Right kidney (tissue), 1 donor: ENCODE data around the gene PTPRD.

Source experiments
- DNase-seq: peaks from one replicate; pipeline ENCODE4 v3.0.0-alpha.2; 2016

The PTPRD gene

GRCh38 chr9:8858596-8859161 is 1754.1 kb downstream of the PTPRD start:
- DNase-seq, result no peak

- DNase-seq, result peak; percentile 83
Observed at GRCh38 chr9:8857926-8858595, 1754.7 kb downstream of the PTPRD start.

GRCh38 chr9:8857068-8857925 is 1755.5 kb downstream of the PTPRD start:
- peak; percentile 89 for DNase-seq

- no peak for DNase-seq
Observed at GRCh38 chr9:8856396-8857067, 1756.3 kb downstream of the PTPRD start.

- no peak for DNase-seq
Observed at GRCh38 chr9:8855046-8855445, 1757.8 kb downstream of the PTPRD start.

GRCh38 chr9:8852301-8852864 is 1760.4 kb downstream of the PTPRD start:
- DNase-seq, result no peak

GRCh38 chr9:8850914-8851313 is 1761.9 kb downstream of the PTPRD start:
- DNase-seq, result no peak

GRCh38 chr9:8845808-8846207 is 1767.0 kb downstream of the PTPRD start:
- DNase-seq, result no peak

- no peak for DNase-seq
Observed at GRCh38 chr9:8845376-8845775, 1767.4 kb downstream of the PTPRD start.

- DNase-seq, result no peak
Observed at GRCh38 chr9:8844549-8844948, 1768.3 kb downstream of the PTPRD start.

GRCh38 chr9:8842402-8843193 is 1770.2 kb downstream of the PTPRD start:
- DNase-seq, result no peak

- DNase-seq, result no peak
Observed at GRCh38 chr9:8838136-8838535, 1774.7 kb downstream of the PTPRD start.

- no peak for DNase-seq
Observed at GRCh38 chr9:8835291-8835690, 1777.5 kb downstream of the PTPRD start.

- no peak for DNase-seq
Observed at GRCh38 chr9:8832955-8833354, 1779.8 kb downstream of the PTPRD start.

GRCh38 chr9:8832386-8832785 is 1780.4 kb downstream of the PTPRD start:
- DNase-seq, result no peak

GRCh38 chr9:8831568-8831967 is 1781.2 kb downstream of the PTPRD start:
- no peak for DNase-seq

GRCh38 chr9:8826281-8826680 is 1786.5 kb downstream of the PTPRD start:
- DNase-seq, result no peak

GRCh38 chr9:8825585-8826147 is 1787.1 kb downstream of the PTPRD start:
- DNase-seq, result no peak

GRCh38 chr9:8823131-8823895 is 1789.5 kb downstream of the PTPRD start:
- DNase-seq, result no peak

- DNase-seq, result no peak
Observed at GRCh38 chr9:8822667-8823025, 1790.2 kb downstream of the PTPRD start.
